Neural cell (in vitro differentiated cells): ENCODE measurements around the gene VSIR. TPM values are rescaled to one million over a fixed set of nuclear protein-coding genes. Genes with fewer than 3 reads are reported as not detected.

ENCODE experiments used
- H2AFZ ChIP-seq: fragments of 200-600, 300-800 bp; sonication (generic), shearing (Covaris generic); 2 replicates; pipeline ENCODE4 v1.6.0; 2014; ENCODE audit warnings: low read depth, mild to moderate bottlenecking, antibody characterized with exemption, low read length, moderate library complexity
- H3F3A ChIP-seq: fragments of 200-600 bp; shearing (Covaris generic); 2 replicates; pipeline ENCODE4 v1.6.1; 2016; ENCODE audit warnings: mild to moderate bottlenecking, moderate library complexity, mixed read lengths, antibody characterized with exemption, low read length; ENCODE audit not compliant: insufficient read depth, poor library complexity, severe bottlenecking
- H3K27ac ChIP-seq: fragments of 200-600, 300-800 bp; sonication (generic), shearing (Covaris generic); 2 replicates; pipeline ENCODE4 v1.5.1; 2014; ENCODE audit warnings: mild to moderate bottlenecking, low read length, moderate library complexity
- H3K27me3 ChIP-seq: fragments of 300-800, 200-600 bp; sonication (generic), shearing (Covaris generic); 2 replicates; pipeline ENCODE4 v1.6.0; 2014; ENCODE audit warnings: mild to moderate bottlenecking, low read depth, low read length, moderate library complexity; ENCODE audit not compliant: insufficient read depth
- H3K36me3 ChIP-seq: fragments of 300-800, 200-600 bp; sonication (generic), shearing (Covaris generic); 2 replicates; pipeline ENCODE4 v1.5.1; 2014; ENCODE audit warnings: mild to moderate bottlenecking, antibody characterized with exemption, low read length, moderate library complexity; ENCODE audit not compliant: insufficient read depth
- H3K4me2 ChIP-seq: fragments of 300-800, 200-600 bp; sonication (generic), shearing (Covaris generic); 2 replicates; pipeline ENCODE4 v1.6.0; 2014; ENCODE audit warnings: mild to moderate bottlenecking, low read length
- H3K4me3 ChIP-seq: fragments of 300-800, 200-600 bp; sonication (generic), shearing (Covaris generic); 2 replicates; pipeline ENCODE4 v1.5.1; 2014; ENCODE audit warnings: mild to moderate bottlenecking, low read length, moderate library complexity
- H3K79me2 ChIP-seq: fragments of 200-600 bp; shearing (Covaris generic); replicated peaks from 2 replicates; pipeline ENCODE4 v1.6.0; 2014; ENCODE audit warnings: mild to moderate bottlenecking, low read length, moderate library complexity; ENCODE audit not compliant: insufficient read depth
- H3K9ac ChIP-seq: fragments of 300-800, 200-600 bp; sonication (generic), shearing (Covaris generic); 2 replicates; pipeline ENCODE4 v1.6.1; 2016; ENCODE audit warnings: mild to moderate bottlenecking, low read length, mixed read lengths
- H3K9me2 ChIP-seq: fragments of 200-600 bp; shearing (Covaris generic); 2 replicates; pipeline ENCODE4 v1.6.1; 2016; ENCODE audit warnings: mild to moderate bottlenecking, low read length, mixed read lengths; ENCODE audit not compliant: insufficient read depth
- H3K9me3 ChIP-seq: fragments of 200-600, 300-800 bp; sonication (generic), shearing (Covaris generic); 2 replicates; pipeline ENCODE4 v1.6.1; 2016; ENCODE audit warnings: mild to moderate bottlenecking, mixed run types, low read length, moderate library complexity, mixed read lengths
- H4K20me1 ChIP-seq: fragments of 200-600 bp; shearing (Covaris generic); 2 replicates; pipeline ENCODE4 v1.6.1; 2016; ENCODE audit warnings: mild to moderate bottlenecking, mixed run types; ENCODE audit not compliant: insufficient read depth
- EP300 ChIP-seq: fragments of 450-650 bp; conservative IDR thresholded peaks from 2 replicates; pipeline ENCODE4 v1.6.1; 2014; ENCODE audit warnings: antibody characterized with exemption, mild to moderate bottlenecking, moderate library complexity; ENCODE audit not compliant: poor library complexity, severe bottlenecking
- EZH2 ChIP-seq: fragments of 200-600, 300-800 bp; shearing (Covaris generic), sonication (generic); IDR thresholded peaks from 2 replicates; pipeline ENCODE4 v1.6.1; 2014; ENCODE audit warnings: antibody characterized with exemption, low read length, borderline replicate concordance, mild to moderate bottlenecking; ENCODE audit not compliant: insufficient read depth, poor library complexity, severe bottlenecking
- MXI1 ChIP-seq: fragments of 450-650 bp; conservative IDR thresholded peaks from 2 replicates; pipeline ENCODE4 v1.6.1; 2014; ENCODE audit warnings: antibody characterized with exemption, mild to moderate bottlenecking; ENCODE audit not compliant: poor library complexity, severe bottlenecking
- POLR2AphosphoS5 ChIP-seq: IDR thresholded peaks from 2 replicates; pipeline ENCODE4 v1.6.1; 2012
- RAD21 ChIP-seq: fragments of 450-650 bp; conservative IDR thresholded peaks from 2 replicates; pipeline ENCODE4 v1.6.1; 2014; ENCODE audit warnings: antibody characterized with exemption, mild to moderate bottlenecking, moderate library complexity
- SMC3 ChIP-seq: fragments of 450-650 bp; conservative IDR thresholded peaks from 2 replicates; pipeline ENCODE4 v1.6.1; 2014; ENCODE audit warnings: antibody characterized with exemption, mild to moderate bottlenecking, moderate library complexity; ENCODE audit not compliant: poor library complexity
- TAF1 ChIP-seq: IDR thresholded peaks from 2 replicates; pipeline ENCODE4 v1.6.1; 2012; ENCODE audit warnings: low read depth
- polyA plus RNA-seq: library from polyadenylated mRNA; depleted of rRNA; stranded (reverse); fragments of >200 nt; gene quantifications from 2 replicates; pipeline ENCODE4 v1.2.3, GENCODE V29; 2014
- TF ChIP-seq, protein P1 (sequence below): IDR thresholded peaks from 2 replicates; pipeline ENCODE4 v1.6.1; 2012; ENCODE audit warnings: borderline replicate concordance
- TF ChIP-seq, protein P2 (sequence below): fragments of 450-650 bp; IDR thresholded peaks from 2 replicates; pipeline ENCODE4 v1.5.1; 2014; ENCODE audit warnings: antibody characterized with exemption, mild to moderate bottlenecking, moderate library complexity; ENCODE audit not compliant: poor library complexity, severe bottlenecking

Gene VSIR
- polyA plus RNA-seq, 1 donor from 2014 or later: not detected

DNA sequence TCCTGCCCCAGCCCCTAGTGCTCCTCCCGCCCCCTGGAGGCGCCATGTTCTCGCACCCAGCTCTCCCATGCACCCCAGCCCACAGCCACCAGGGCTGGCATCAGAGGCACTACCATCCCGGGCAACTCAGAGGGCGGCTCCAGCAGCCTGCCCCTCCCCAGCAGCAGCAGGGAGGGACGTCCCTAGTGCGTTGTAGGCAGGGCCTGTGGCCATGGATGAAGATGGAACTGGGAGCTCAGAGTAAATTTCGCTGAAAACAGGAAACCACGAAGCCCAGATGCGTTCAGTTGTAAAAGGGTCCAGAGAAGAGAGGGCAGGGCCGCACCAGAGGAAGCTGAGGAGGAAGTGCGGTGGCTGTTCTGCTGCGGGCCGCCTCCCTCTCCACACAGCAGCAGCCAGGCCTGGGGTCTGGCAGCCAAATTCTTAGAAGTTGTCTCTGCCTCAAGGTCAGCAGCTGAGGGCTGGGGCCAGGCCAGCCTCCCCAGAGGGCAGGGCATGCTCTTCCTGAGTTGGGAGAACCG lies 24.6 kb downstream of the VSIR start:
- Histone ChIP-seq H4K20me1 (no peaks in the 10 kb centered on the region), H2AFZ (no peak overlapping the region), H3K36me3 (no peaks in the 10 kb centered on the region), H3K27ac (no peak overlapping the region), H3K4me3 (no peak overlapping the region), H3K27me3 (no peaks in the 10 kb centered on the region), H3K4me2 (no peak overlapping the region), H3K9me3 (no peaks in the 10 kb centered on the region), H3K9ac (no peak overlapping the region), H3F3A (no peaks in the 10 kb centered on the region), H3K9me2 (no peaks in the 10 kb centered on the region), H3K79me2 (no peaks in the 10 kb centered on the region)
- no peak for TF ChIP-seq EP300

DNA sequence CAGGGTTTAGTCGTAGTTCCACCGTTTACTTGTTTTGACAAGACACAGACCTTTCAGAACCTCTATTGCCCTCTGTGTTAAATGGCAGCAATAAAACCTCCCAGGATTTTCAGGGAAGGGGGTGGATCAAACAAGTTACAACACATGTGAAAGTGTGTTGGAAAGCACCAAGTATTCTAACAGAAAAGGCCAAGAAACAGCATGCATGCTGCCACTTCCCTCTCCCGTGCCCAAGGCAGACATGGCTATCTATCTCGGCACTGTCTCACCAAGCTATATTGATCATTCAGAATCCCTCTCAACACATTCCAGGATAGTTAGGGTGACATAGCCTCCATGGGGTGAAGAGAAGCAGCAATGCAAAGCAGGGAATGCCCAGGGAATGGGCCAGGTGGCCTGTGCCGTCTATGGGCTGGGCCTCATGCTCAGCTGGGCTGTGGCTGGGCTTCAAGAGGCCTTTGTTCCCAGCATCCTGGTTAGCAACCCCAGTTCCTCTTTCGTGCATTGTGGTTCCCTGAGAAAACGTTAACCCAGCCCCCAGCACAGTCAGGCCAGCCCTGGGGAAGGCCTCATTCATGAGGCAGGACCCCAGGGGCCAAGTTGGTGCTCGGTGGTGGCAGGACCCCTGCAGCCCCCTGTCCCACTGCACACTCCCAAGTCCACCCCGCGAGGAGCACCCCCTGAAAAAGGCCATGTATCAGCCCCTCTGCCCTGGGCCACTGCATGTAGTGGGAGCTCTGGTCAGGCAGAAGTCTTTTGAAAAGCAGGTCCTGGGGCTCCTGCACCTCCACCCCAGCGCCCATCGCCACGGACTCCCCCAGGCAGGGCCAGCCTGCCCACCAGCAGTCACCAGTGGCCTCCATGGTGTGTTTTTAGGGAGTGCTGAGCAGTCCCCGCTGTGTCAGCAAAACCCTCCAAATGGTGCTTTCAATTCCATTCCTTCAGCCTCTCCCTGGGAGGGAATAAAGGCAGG lies 25.5 kb downstream of the VSIR start:
- H3K4me2 ChIP-seq: no peak overlapping the region
- no peak overlapping the region for H2AFZ ChIP-seq
- no peak overlapping the region for H3K27ac ChIP-seq
- H3K9ac ChIP-seq: no peak overlapping the region
- H3K9me3 ChIP-seq: no peaks in the 10 kb centered on the region
- no peaks in the 10 kb centered on the region for H3K27me3 ChIP-seq
- no peak for TF ChIP-seq TAF1
- TF ChIP-seq MXI1: no peak
- TF ChIP-seq RAD21: no peak
- TF ChIP-seq POLR2AphosphoS5: no peak
- TF ChIP-seq, protein P1, sequence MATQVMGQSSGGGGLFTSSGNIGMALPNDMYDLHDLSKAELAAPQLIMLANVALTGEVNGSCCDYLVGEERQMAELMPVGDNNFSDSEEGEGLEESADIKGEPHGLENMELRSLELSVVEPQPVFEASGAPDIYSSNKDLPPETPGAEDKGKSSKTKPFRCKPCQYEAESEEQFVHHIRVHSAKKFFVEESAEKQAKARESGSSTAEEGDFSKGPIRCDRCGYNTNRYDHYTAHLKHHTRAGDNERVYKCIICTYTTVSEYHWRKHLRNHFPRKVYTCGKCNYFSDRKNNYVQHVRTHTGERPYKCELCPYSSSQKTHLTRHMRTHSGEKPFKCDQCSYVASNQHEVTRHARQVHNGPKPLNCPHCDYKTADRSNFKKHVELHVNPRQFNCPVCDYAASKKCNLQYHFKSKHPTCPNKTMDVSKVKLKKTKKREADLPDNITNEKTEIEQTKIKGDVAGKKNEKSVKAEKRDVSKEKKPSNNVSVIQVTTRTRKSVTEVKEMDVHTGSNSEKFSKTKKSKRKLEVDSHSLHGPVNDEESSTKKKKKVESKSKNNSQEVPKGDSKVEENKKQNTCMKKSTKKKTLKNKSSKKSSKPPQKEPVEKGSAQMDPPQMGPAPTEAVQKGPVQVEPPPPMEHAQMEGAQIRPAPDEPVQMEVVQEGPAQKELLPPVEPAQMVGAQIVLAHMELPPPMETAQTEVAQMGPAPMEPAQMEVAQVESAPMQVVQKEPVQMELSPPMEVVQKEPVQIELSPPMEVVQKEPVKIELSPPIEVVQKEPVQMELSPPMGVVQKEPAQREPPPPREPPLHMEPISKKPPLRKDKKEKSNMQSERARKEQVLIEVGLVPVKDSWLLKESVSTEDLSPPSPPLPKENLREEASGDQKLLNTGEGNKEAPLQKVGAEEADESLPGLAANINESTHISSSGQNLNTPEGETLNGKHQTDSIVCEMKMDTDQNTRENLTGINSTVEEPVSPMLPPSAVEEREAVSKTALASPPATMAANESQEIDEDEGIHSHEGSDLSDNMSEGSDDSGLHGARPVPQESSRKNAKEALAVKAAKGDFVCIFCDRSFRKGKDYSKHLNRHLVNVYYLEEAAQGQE: no peak
- TF ChIP-seq EZH2: no peak
- no peak for TF ChIP-seq SMC3
- no peak for TF ChIP-seq EP300
- TF ChIP-seq, protein P2, sequence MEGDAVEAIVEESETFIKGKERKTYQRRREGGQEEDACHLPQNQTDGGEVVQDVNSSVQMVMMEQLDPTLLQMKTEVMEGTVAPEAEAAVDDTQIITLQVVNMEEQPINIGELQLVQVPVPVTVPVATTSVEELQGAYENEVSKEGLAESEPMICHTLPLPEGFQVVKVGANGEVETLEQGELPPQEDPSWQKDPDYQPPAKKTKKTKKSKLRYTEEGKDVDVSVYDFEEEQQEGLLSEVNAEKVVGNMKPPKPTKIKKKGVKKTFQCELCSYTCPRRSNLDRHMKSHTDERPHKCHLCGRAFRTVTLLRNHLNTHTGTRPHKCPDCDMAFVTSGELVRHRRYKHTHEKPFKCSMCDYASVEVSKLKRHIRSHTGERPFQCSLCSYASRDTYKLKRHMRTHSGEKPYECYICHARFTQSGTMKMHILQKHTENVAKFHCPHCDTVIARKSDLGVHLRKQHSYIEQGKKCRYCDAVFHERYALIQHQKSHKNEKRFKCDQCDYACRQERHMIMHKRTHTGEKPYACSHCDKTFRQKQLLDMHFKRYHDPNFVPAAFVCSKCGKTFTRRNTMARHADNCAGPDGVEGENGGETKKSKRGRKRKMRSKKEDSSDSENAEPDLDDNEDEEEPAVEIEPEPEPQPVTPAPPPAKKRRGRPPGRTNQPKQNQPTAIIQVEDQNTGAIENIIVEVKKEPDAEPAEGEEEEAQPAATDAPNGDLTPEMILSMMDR: no peak
- H4K20me1 ChIP-seq: no peaks in the 10 kb centered on the region
- H3F3A ChIP-seq: no peaks in the 10 kb centered on the region
- no peak overlapping the region for H3K4me3 ChIP-seq
- H3K36me3 ChIP-seq: no peaks in the 10 kb centered on the region
- no peaks in the 10 kb centered on the region for H3K9me2 ChIP-seq
- no peaks in the 10 kb centered on the region for H3K79me2 ChIP-seq
